Colonic mucosa (tissue), 4 donors: ENCODE data around the gene C15orf62. TPM values are rescaled to one million over a fixed set of nuclear protein-coding genes. Genes with fewer than 3 reads are reported as not detected.
A peak's percentile ranks its signal among the peaks of the same experiment; 100 is the strongest.

Experiments used
- DNase-seq: peaks from one replicate; pipeline ENCODE4 v3.0.0-alpha.2; 2020
- H3K27ac ChIP-seq: fragments of 200-600 bp; one replicate; pipeline ENCODE4 v1.8.0; 2021
- H3K27me3 ChIP-seq: fragments of 200-600 bp; one replicate; pipeline ENCODE4 v1.8.0; 2021
- H3K36me3 ChIP-seq: fragments of 200-600 bp; one replicate; pipeline ENCODE4 v1.8.0; 2021
- H3K4me1 ChIP-seq: fragments of 200-600 bp; one replicate; pipeline ENCODE4 v1.8.0; 2021; ENCODE audit warnings: mild to moderate bottlenecking
- H3K4me3 ChIP-seq: fragments of 200-600 bp; one replicate; pipeline ENCODE4 v1.8.0; 2021
- H3K9ac ChIP-seq, 2 donors: one replicate each; pipeline ENCODE4 v1.7.0; 2013; ENCODE audit warnings: control low read depth in 2 of 2, low read depth in 2 of 2, low read length in 2 of 2
- H3K9me3 ChIP-seq: fragments of 200-600 bp; one replicate; pipeline ENCODE4 v1.8.0; 2021
- intact Hi-C: fragments of 100-400 bp; cut with DNase I; formaldehyde crosslinking; loops from one replicate; pipeline ENCODE4 v1.14.1; 2022
- total RNA-seq, 2 donors: library from RNA; stranded (reverse); fragmentation: NEBNext Ultra II Directional in 1 of 2; extraction: Animal tissue kit (Norgen Biotek cat#: 25700) in 1 of 2; gene quantifications; one replicate each; pipeline ENCODE4 v1.2.1, GENCODE V29; 2021
- TF ChIP-seq, protein P1 (sequence below): fragments of 200-600 bp; IDR thresholded peaks from one replicate; pipeline ENCODE4 v1.8.0; 2022; ENCODE audit warnings: antibody characterized with exemption, mild to moderate bottlenecking
- donor health status: healthy.
- donor health status: DM: no; HTN: no; CAD: no.
- donor health status: DM: no; HTN: no; CAD: no.

The C15orf62 gene
- total RNA-seq, 2 donors from 2014 or later, result 0.74 to 0.80 TPM

DNA sequence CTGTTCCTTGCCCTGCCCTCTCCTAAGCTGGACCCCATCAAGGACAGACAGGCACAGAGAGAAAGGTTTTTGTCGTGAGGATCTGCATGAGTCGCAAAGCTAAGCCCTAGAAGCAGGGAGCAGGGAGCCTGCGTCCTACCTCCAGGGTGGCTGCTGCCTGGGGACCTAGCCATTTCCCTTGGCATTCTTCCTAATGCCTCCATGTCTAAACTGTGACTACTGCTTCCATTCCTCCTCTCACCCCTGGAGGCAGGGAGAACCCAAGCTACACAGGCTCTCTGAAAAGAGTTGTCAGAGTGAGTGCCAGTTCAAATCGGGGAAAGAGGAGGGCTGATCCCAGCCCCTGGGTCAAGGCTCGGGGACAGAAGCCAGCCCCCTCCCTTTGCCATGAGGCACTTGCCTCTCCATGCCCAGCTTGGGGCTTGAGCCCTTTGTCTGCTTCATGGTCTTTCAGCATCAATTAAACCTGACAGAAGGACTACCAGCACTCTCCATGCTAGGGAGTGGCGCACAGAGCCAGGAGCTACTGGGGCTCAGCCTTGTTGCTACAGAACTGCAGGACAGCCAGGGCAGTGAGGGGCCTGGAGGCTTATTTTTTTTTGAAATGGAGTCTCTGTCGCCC is 3.5 kb upstream of the C15orf62 start:
- H3K9me3 ChIP-seq, result no peaks in the 10 kb centered on the region
- peaks cover 29% of the 10 kb centered on the region for H3K4me1 ChIP-seq
- no peaks in the 10 kb centered on the region for H3K27me3 ChIP-seq
- H3K36me3 ChIP-seq, result no peaks in the 10 kb centered on the region
- intact Hi-C loops, result no loop called here
- H3K27ac ChIP-seq, result no peak overlapping the region
- no peak overlapping the region for H3K9ac ChIP-seq
- no peak overlapping the region for H3K4me3 ChIP-seq
- TF ChIP-seq, protein P1, sequence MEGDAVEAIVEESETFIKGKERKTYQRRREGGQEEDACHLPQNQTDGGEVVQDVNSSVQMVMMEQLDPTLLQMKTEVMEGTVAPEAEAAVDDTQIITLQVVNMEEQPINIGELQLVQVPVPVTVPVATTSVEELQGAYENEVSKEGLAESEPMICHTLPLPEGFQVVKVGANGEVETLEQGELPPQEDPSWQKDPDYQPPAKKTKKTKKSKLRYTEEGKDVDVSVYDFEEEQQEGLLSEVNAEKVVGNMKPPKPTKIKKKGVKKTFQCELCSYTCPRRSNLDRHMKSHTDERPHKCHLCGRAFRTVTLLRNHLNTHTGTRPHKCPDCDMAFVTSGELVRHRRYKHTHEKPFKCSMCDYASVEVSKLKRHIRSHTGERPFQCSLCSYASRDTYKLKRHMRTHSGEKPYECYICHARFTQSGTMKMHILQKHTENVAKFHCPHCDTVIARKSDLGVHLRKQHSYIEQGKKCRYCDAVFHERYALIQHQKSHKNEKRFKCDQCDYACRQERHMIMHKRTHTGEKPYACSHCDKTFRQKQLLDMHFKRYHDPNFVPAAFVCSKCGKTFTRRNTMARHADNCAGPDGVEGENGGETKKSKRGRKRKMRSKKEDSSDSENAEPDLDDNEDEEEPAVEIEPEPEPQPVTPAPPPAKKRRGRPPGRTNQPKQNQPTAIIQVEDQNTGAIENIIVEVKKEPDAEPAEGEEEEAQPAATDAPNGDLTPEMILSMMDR, result no peak
- no peak for DNase-seq

DNA sequence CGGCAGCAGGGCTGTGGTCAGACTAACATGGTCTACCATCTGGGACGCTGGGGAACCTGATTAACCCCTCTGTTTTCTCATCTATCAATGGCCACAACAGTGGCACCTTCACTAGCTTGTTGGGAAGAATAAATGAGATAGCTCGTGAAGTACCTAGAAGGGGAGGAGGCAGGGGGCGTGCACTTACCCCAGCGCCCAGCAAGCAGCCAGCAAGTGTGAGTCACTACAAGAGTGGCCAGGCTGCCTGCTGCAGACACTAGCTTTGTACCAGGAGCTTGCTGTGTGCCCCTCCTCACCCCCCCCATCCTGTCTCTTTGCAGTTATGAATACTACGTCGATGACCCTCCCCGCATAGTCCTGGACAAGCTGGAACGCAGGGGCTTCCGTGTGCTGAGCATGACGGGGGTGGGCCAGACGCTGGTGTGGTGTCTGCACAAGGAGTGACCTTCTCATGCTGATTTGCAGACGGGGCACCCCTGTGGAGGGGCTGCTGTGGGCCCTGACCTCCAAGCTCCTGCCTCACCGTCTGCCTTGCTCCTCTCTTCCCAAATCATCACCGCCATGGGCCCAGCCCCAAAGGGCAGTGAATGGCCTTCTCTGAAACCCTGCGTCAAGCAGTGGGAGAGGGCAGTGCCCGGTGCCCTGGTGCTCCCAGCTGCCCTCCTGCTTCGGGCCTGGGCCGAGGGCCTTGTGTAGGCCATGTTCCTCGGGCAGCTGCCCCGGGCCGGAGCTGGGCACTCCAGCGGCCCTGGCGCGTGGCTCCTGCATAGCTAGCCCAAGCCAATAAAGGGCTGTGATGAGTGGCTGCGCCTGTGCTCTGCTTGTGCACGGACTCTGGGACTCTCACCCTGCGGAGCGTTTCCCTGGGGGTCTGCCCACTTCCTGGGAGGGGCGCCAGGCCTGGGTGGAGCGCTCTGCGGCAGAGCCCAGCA is 2.6 kb upstream of the C15orf62 start:
- intact Hi-C loops, result no loop called here
- Histone ChIP-seq H3K27ac (peak overlapping the region; percentile 90), H3K27me3 (no peaks in the 10 kb centered on the region), H3K9ac (peak overlapping the region in 1 of 2 donors; percentile 30), H3K4me1 (peaks cover 29% of the 10 kb centered on the region), H3K9me3 (no peaks in the 10 kb centered on the region), H3K4me3 (no peak overlapping the region), H3K36me3 (no peaks in the 10 kb centered on the region)
- TF ChIP-seq, protein P1, result no peak
- no peak for DNase-seq

DNA sequence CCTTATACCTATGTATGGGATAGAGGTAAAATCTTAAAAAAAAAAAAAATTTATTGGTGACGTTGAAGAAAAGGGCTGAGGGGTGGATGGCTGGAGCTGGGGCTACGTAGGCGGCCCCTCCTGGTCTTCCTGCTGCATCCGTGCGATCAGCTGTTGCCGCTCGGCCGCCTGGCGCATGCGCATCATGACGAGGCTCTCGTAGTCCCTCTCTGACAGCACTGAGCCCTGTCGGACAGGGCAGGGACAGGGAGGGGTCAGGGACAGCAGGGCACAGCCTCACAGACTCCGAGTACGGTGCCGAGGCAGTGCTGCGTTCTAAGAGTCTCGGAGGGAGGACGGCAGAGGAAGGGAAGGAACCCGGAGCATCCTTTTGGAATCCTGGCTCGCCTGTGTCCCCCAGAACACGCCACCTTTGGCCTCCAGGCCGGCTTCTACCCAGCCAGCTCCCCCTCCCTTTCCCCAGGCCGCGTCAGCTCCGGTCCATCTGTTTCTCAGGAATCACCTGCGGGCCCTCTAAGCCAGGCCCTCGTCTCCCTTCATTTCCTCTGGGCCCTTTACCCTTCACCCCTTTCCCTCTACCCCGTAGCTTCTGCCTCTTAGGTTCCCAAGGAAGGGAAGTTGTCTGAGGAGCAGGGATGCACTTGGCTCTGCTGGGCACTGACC is 1.8 kb upstream of the C15orf62 start:
- no peak overlapping the region for H3K4me3 ChIP-seq
- TF ChIP-seq, protein P1, result no peak
- peak overlapping the region; percentile 90 for H3K27ac ChIP-seq
- no peaks in the 10 kb centered on the region for H3K36me3 ChIP-seq
- no peaks in the 10 kb centered on the region for H3K27me3 ChIP-seq
- no peaks in the 10 kb centered on the region for H3K9me3 ChIP-seq
- peaks cover 29% of the 10 kb centered on the region for H3K4me1 ChIP-seq
- DNase-seq, result no peak
- intact Hi-C loops, result no loop called here
- H3K9ac ChIP-seq, result peak overlapping the region in 1 of 2 donors; percentile 66

DNA sequence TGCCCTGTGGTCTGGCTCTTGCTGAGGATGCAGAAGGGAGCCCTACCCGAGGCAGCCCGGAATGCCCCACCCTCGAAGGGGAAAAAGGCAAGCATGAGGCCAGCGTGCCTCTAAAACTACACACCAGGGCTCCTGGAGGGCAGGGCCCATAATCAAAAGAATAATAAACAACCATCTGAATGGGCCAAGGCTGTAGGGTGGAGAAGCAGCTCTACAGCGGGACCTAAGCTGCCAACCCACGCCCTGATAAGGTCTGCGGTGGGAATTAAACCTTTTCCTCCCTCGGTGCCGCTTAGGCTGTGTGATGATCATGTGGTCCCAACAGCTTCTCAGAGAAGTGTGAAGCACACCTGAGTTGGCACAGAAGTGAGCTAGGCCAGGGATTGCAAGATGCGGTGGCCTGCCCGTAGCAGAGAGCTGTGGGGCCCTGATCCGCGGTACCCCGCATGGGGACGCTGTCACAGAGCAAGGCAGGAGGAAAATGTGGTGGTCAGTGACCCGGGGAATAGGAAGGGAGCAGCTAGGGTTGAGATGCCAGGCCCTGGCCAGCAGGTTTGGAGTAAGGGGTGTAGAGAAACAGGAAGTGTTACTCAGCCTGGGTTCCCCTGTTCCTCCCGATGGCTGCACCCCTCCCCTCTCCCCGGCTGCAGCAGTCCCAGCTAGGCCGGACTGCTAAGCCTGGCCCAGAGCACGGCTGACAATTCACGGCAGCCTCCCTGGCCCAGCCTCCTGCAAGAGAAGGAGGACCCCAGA is 1.1 kb upstream of the C15orf62 start:
- peak overlapping the region; percentile 39 to 66 for H3K9ac ChIP-seq
- peaks cover 29% of the 10 kb centered on the region for H3K4me1 ChIP-seq

More for the DNA sequence above, 1.1 kb upstream of the C15orf62 start:
- H3K27ac ChIP-seq, result peak overlapping the region; percentile 90
- intact Hi-C loops, result no loop called here
- TF ChIP-seq, protein P1, result no peak
- no peaks in the 10 kb centered on the region for H3K9me3 ChIP-seq
- H3K4me3 ChIP-seq, result peak overlapping the region; percentile 0
- H3K27me3 ChIP-seq, result no peaks in the 10 kb centered on the region
- DNase-seq, result peak; percentile 78
- no peaks in the 10 kb centered on the region for H3K36me3 ChIP-seq
